ENCODE measurements around the gene SRL.
"Not testable (repeated sequence)": the region's sequence is repeated elsewhere in the genome, so short reads cannot be mapped to it uniquely, and the experiment has no call there.

SRL gene

DNA sequence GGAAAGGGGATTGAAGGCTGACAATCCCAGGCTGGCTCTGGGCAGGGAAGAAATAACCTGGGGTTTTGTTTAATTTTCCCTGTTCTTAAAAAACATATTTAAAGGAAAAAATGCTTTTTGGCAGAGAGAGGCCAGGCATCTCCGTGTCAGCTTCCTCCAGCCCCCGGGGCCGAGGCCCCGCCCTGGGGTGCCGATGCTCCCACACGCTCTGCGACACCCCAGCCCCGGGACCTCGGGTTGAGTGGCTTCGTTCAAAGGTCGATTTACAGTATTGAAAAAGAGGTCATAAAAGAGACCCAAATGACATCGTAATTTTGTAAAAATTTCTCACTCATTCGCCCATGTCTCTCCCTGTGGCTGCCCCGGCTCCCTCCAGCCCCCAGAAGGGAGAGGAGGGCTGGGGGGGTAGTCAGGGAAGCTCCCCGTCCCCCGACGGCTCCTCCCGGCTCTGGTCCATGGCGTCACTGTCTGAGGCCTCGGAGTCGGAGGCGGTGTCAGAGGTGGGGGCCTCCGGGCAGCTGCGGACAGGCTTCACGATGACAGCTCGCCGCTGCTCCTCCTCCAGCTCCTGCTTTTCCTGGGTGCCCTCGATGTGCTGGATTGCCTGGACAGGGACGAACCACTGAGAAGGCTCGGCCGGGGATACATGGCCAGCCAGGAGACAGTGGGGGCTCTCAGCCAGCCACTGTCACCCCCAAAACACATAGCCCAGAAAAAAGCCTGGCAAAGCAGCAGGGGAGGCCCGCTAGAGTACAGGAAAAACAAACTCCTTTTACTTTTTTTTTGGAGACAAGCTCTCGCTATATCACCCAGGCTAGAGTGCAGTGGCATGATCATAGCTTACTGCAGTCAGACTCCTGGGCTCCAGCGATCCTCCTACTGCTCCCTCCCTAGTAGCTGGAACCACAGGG is 16.0 kb upstream of the SRL start:
- no peak for DNase-seq

DNA sequence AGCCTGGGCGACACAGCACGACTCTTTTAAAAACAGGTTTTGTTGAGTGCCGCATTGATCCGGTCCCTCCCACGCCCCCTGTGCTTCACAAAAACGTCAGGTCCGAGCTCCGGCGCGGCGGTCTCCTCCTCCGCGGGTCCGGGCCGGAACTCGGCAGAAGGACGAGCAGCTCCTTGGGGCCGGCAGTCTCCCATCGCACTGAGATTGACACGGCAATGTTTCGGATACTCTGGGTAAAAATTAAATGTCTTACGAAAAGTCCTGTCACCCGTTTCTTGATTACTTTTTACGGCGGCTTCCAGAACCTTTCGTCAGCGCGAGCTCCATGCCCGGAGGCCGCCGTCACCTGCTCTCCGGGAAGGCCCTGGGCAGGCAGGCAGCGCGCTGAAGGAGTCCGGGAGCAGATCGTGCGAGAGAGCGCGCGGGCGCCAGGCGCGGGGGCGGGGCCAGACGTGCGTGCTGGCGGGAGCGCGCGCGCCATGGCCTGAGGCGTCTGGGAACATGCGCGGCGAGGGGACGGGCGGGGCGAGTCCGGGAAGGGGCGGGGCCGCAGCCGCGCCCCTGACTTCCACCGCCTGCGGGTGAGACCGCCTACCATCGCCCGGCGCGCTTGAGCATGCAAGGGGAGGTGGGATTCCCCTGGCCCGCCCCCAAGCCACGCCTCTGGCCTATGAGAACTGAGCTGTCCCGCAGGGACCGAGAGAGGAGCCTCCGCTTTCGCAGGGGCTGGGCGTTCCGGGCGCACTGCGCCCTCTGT is 11.7 kb upstream of the SRL start:
- DNase-seq, result peak; percentile 100

DNA sequence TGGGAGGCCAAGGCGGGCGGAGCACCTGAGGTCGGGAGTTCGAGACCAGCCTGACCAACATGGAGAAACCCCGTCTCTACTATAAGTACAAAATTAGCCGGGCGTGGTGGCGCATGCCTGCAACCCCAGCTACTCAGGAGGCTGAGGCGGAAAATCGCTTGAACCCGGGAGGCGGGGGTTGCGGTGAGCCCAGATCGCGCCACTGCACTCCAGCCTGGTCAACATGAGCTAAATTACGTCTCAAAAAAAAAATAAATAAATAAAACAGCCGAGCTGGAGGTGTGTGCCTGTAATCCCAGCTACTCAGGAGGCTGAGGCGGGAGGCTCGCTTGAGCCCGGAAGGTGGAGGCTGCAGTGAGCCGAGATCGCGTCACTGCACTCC is 11.1 kb upstream of the SRL start:
- not testable (repeated sequence) for DNase-seq

DNA sequence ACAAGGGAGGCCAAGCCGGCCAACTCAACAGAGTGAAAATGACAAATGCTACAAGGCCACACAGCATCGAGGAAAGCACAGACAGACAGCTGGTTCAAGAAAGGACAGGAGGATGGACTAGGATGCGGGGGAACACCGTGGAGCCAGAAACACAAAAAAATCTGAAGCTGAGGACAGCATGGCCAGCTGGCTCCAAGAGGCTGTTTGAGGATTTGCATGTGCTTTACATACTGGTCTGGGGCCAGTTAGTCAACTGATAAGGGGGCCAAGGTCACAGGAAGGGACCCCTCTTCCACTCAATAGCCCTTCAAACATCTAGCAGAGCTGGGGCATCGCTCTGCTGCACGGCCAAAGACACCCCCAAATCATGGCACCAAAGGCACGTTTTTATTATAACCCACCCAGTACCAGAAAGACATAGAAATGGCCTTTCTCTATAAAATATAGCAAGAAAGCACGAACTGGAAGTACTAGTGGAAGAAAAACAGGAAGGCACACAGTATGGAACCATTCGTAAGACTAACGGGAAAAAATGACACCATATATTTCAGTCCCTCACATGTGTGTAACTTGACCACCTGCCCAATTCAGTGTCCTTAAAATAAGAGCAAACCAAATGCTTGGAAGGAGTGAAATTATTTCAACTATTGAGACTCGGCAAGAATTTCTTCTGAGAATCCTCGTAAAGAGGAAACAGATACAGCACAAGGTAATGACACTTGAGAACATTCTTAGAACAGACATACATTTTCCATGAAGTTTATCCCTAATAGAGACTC is 7.8 kb upstream of the SRL start:
- DNase-seq, result no peak

DNA sequence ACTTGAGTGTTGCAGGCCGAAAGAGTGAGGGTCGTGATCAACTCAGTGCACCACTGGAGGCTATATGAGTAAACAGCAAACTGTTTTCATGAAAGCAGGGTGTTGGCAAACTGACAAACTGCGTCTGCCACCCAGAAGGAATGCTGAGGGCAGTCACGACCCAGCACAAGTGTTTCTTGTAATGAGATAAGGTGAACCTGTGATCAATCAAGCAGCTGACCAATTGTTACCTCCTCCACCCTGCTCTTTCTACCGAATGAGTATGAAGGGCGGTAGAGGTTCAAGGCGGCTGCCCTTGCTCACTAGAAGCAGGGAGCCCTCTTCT is 5.5 kb upstream of the SRL start:
- DNase-seq, result no peak

DNA sequence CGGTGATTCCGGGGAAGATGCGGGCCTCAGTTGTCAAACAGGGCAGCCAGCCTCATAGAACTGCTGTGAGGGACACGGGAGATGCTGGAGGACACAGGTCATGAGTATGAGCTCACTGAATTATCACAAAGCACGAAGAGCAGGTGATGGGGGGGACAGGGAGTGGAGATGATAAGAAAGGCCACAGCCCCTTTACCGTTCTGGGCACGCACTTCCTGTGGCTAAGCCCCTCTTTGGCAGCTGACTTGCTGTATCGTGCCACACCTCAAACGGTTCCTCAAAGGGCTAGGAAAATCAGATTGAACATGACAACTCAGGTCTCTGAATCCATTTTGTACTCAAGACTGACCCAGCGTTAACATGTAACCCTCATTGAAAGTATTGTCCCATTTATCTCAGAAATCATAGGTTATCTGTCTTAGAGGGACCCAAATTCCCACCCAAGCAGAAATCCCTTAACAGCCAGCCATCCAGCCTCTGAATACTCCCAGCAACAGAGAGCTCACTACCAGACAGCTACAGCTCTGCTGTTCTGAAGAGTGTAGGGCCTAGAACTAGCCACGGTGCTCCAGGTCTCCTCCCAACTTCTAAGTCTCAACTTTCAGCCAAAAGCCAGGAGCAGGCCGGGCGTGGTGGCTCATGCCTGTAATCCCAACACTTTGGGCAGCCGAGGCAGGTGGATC is 5.0 kb upstream of the SRL start:
- DNase-seq, result no peak

DNA sequence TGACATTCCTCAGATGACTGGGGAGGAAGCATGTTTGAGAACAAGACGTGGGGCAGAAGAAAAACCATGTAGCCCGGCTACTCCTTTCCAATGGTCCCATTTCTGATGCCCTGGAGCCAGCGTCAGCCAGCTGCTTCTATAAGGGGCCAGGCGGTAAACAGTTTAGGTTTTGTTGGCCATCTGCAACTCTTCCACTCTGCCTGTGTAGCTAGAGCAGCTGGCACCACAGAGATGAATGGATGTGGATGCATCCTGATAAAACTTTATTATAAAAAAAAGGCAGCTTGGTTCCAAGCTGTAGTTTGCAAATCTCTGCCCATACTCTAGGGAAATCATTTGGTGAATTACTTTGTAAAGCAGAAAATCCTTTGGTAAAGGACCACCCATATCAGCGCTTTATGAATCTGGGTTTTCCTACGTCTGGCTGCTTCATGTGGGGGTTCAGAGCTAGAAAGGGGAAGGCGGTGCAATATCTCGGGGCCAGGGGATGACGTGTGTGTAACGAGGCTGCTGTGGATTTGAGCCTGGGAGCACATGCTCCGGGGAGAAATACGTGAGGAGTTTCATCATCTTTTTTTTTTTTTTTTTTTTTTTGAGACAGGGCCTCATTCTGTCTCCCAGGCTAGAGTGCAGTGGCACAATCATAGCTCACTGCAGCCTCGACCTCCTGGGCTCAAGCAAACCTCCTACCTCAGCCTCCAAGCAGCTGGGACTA is 3.4 kb upstream of the SRL start:
- DNase-seq, result no peak

DNA sequence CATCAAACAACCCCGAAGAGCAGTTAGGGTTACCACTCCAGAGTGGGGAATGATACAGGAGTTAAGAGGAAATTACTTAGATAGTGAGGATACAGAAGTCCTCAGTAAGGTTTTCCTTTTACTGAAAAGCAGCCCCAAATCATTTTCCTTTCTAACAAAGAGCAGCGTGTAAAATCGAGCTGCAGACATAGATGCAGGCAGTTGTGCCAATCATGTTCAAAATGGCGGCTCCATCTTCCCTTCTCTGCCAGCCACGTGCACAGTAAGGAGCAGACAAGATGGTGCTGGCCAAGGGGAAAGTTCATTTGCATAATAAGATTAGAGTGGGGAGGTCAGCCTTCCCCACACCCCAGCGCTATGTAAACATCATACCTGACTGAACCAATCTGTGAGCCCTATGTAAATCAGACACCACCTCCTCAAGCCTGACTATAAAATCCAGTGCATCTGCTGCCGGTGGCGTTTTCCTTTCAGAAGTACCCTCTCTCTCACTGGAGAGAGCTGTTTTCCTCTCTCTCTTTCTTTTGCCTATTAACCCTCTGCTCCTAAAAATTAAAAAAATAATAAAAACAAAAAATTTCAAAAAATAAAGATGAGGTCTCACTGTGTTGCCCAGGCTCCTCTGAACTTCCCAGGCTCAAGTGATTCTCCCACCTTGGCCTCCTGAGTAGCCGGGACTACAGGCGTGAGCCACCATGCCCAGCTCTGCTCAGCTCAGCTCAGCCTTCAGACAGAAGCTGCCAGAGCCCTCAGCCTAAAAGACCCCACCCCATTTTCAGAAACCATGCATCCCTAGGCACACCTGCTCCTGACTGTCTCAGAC is 2.6 kb upstream of the SRL start:
- DNase-seq, result no peak

DNA sequence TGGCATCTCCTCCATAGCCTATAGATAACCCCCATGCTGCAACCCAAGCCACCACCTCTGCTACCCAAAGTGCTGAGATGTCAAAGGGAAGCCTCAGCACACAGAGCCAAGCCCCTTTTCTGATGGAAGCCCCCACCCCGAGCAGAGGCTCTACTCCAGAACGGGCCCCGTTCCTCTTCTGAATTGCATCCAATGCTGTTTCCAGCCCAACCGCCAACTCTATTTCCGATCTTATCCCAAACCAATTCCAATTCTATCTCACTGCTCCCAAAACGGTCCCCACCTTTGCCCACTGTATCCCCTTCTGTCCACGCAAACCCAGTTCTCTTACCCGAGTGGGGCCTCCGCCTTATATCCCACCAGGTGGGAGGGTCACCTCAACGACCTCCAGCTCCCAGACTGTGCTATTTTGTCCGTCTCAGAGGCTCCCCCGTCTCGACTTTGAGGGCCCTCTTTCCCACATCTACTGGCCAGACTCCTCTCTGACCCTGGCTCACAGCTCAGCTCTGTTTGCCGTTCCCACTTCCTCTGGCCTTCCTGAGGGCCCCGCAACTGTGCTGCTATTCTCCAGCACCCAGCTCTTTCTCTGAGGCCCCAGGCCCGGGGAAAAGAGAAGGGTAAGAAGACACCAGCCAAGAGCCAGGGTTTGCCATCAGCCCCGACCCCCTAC is 487 bp downstream of the SRL start:
- DNase-seq, result no peak

DNA sequence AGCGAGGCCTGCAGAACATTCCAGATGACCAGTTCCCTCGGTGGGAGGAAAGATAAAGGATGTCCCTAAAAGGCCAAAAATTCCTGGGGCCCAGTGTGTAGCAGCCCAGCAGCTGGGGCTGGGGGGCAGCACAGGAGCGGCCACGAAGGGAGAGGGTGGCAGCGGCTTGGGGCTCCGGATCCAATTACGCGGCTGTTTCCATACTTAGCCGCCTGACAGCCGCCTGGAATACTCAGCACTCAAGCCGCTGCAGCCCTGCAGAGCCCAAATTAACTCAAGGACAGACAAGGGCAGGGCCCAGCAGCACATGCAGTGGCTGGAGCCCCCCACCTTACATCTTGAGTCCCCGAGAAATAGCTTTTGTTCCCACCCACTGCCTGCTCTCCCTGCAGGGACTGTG is 1.3 kb downstream of the SRL start:
- no peak for DNase-seq

DNA sequence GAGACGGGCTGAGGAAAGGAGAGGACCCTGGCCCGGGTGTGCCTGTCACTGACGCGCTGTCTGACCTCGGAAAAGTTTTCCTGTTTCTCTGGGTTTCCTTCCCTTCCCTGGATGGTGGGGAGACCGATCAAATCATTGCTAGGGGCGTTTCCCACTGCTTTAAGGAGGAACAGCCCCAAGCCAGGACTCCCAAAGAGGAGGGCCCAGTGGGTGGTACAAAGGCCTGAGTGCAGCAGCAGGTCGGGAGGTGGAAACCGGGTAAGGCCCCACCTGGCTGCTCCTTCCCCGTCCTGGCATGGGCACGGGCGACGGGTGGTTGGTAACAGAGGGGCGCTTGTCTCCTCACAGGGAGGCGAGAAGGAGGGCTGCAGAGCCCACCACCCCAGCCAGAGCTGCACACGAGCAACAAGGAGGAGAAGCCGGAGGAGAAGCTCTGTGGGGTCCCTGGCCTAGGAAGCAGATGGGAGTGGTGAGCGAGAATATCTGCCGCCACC is 2.2 kb downstream of the SRL start:
- no peak for DNase-seq

DNA sequence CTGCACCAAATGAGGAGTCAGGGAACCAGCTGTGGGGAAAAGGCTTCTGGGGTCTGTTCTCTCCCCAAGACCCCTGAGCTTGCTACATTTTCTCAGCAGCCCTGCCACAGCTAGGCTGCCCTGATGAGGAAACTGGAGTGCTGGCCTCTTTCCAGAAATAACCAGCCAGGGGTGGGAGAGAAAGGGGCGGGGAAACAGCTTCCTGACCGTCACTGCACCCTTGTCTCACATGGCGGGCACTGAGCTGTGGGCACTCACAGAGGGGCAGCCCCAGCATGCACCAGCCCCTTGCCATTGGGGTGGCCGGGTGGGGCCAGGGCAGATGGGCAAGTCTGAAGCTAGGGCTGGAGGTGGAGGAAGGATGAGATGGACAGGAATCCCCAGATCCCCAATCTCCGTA is 2.9 kb downstream of the SRL start:
- no peak for DNase-seq

DNA sequence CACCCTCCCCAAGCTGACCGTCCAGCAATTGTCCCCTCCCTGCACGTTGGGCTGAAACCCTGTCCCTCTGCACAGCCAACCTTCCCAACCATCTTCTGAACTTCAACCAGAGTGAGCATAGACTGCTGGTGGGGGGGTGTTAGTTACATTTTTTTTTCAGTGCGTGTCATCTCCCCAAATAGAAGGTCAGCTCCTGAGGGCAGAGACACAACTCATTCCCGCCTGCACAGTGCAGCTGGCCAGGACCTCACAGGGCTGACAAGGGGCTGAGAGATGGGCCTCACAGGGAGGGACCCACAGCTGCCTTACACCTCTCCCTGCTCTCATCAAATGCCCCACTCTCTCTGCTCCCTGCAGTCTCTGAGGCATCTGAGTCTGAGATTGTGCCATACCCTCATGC is 8.4 kb downstream of the SRL start:
- no peak for DNase-seq

DNA sequence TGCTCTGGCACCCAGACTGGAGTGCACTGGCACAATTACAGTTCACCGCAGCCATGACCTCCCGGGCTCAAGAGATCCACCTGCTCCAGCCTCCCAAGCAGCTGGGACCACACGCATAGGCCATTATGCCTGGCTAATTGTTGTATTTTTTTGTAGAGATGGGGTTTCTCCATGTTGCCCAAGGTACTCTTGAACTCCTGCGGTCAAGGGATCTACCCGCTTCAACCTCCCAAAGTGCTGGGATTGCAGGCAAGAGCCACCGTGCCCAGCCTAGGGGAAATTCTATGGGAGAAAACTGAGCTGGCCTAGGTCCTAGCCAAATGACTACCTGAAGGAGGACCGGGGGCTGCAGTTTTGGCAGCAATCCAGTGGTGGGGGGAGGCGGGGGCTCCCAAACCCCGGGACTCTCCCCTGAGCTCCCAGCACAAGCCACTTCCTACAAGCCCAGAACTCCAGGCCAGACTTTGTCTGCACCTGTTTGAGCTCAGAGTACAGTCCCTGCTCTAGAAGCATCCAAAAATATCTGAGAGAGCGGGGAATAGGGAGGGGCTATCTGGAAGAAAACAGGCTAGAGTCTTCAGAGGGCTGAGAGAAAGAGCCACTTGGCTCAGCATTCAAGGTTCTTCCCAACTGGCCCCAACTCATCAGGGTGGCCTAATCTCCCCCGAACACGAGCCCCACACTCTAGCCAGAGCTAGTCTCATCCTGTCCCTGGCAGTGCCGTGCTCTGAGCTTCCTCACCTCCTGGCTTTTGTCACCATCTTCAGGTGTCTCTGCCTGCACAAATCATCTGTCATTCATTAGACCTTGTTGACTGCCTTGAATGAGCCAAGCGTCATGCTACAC is 9.1 kb downstream of the SRL start:
- no peak for DNase-seq

DNA sequence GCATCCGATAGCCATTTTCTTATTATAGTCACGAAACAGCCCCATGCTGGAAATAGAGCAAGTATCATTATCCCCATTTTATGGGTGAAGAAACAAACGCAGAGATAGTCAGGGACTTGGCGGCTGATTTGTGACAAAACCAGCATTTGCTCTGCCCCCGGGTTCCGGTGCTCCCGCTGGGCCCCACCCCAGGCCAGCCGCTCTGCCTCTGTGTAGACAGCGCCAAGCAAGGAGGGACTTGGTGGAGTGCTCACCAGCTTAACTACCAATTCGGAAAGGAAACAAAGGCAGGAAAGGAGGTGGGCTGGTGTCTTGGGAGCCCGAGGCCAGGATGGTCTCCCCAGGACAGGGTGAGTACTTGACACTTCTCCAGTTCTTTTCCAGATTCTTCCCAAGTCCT is 10.0 kb downstream of the SRL start:
- no peak for DNase-seq

DNA sequence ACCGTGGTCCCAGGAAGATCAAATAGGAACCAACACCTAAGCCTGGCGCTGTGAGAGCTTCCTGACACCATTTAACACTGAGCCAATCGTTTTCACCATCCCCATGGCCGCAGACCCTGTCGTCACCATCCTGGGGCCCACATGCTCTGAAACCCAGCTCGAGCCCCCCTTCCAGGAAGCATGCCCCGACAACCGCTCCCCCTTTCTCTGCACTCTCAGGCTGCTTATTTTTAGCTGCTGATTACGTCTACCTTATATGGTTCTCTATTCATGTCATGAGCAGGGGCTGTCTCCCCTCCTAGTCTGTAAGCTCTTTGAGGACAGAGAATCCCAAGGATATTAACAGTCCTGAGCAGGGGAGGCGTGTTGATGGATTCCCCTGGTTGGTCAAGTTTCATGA is 10.5 kb downstream of the SRL start:
- no peak for DNase-seq

DNA sequence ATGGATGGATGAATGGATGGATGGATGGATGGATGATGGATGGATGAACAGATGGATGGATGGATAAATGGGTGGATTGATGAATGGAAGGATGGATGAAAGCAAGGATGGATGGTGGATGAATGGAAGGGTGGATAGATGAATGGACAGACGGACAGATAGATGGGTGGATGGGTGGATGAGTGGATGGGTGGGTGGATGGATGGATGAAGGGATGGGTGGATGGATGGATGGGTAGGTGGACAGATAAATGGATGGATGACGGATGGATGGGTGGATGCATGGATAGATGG is 14.9 kb downstream of the SRL start:
- no peak for DNase-seq

DNA sequence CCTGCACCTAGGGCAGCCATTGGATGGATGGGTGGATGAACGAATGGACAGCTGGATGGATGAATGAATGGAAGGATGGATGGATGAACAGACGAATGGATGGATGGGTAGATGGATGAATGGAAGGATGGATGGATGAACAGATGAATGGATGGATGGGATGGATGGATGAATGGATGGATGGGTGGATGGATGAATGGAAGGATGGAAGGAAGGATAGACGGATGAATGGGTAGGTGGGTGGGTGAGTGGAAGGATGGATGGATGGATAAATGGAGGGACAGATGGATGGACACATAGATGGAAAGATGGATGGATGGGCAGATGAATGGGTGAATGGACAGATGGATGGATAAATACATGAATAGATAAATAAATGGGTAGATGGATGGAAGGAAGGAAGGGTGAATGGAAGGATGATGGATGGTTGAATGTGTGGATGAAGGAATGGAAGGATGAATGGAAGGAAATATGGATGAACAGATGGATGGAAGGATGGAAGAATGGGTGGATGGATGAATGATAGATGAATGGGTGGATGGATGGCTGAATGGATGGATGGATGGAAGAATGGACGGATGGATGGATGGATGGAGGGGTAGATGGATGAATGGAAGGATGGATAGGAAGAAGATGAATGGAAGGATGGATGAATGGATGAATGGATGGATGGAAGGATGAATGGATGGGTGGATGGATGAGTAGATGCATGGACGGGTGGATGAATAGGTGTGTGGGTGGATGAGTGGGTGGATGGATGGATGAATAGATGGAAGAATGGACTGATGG is 15.4 kb downstream of the SRL start:
- no peak for DNase-seq

DNA sequence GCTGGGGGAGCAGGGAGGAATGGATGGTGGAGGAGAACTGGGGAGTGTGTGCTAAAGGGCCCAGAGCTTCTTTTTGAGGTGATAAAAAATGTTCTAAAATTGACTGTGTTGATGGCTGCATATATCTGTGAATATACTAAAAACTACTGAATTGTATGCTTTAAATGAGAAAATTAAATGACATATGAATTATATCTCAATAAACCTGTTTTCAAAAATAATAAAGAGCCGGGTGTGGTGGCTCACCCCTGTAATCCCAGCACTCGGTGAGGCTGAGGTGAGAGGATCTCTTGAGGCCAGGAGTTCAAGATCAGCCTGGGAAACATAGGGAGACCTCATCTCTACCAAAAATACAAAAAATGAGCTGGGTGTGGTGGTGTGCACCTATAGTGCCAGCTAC is 16.8 kb downstream of the SRL start:
- no peak for DNase-seq

Measured in stimulated activated CD4-positive, alpha-beta T cell treated with anti-CD3 and anti-CD28 coated beads, Interleukin-4, amount 100 ng/mL, for 24 hours (primary cell).